K562 (cell line): ENCODE results near the gene ZNF35. TPM values are rescaled to one million over a fixed set of nuclear protein-coding genes. Genes with fewer than 3 reads are reported as not detected.

Experiments
- BRD4 ChIP-seq: fragments of 200-600 bp; sonication (generic); IDR thresholded peaks from 2 replicates; pipeline ENCODE4 v1.6.1; 2017; ENCODE audit warnings: inconsistent platforms
- C11orf30 ChIP-seq: fragments of 450-650 bp; IDR thresholded peaks from 2 replicates; pipeline ENCODE4 v1.6.1; 2016; ENCODE audit warnings: low read depth, mild to moderate bottlenecking
- CBX5 ChIP-seq: IDR thresholded peaks from 2 replicates; pipeline ENCODE4 v1.6.1; 2014; ENCODE audit warnings: low read depth, borderline replicate concordance
- CBX8 ChIP-seq: fragments of 200-600 bp; sonication (generic); IDR thresholded peaks from 2 replicates; pipeline ENCODE4 v1.6.1; 2012; ENCODE audit warnings: borderline replicate concordance, mixed run types, low read depth, mild to moderate bottlenecking, moderate library complexity, mixed read lengths, low read length, control low read depth, inconsistent platforms; ENCODE audit not compliant: poor library complexity, severe bottlenecking; ENCODE audit errors: extremely low read depth
- ELF2 ChIP-seq: fragments of 250-450 bp; sonication (Bioruptor Pico); IDR thresholded peaks from 2 replicates; pipeline ENCODE4 v1.5.0; 2021; ENCODE audit warnings: mild to moderate bottlenecking
- JUN ChIP-seq, 2 experiments: sonication (generic) in 1 of 2; formaldehyde crosslinking in 1 of 2; IDR thresholded peaks; 2 replicates each; pipeline versions ENCODE4 v1.6.1 to v1.8.0; 2012 to 2022; ENCODE audit warnings: borderline replicate concordance in 2 of 2, mild to moderate bottlenecking in 2 of 2, improper control_type of control experiment in 1 of 2, low read depth in 1 of 2, low read length in 1 of 2, missing genetic modification reagents in 1 of 2
- L3MBTL2 ChIP-seq: fragments of 450-650 bp; IDR thresholded peaks from 2 replicates; pipeline ENCODE4 v1.6.1; 2016; ENCODE audit warnings: mild to moderate bottlenecking, moderate library complexity
- MCM2 ChIP-seq: fragments of 450-650 bp; IDR thresholded peaks from 2 replicates; pipeline ENCODE4 v1.6.1; 2017; ENCODE audit warnings: low read depth, mild to moderate bottlenecking
- MIER1 ChIP-seq: fragments of 450-650 bp; IDR thresholded peaks from 2 replicates; pipeline ENCODE4 v1.6.1; 2016; ENCODE audit warnings: antibody characterized with exemption, mild to moderate bottlenecking, low read depth
- NCOA1 ChIP-seq: fragments of 450-650 bp; IDR thresholded peaks from 2 replicates; pipeline ENCODE4 v1.6.1; 2016; ENCODE audit warnings: low read depth
- NFE2L1 ChIP-seq: fragments of 450-650 bp; IDR thresholded peaks from 2 replicates; pipeline ENCODE4 v1.6.1; 2016; ENCODE audit warnings: missing genetic modification characterization, low read depth, mild to moderate bottlenecking, missing compliant biosample characterization, moderate library complexity, borderline replicate concordance
- PRMT5 ChIP-seq: sonication (generic); formaldehyde crosslinking; IDR thresholded peaks from 2 replicates; pipeline ENCODE4 v1.5.0; 2020; ENCODE audit warnings: missing genetic modification reagents
- PURB ChIP-seq: sonication (generic); formaldehyde crosslinking; IDR thresholded peaks from 2 replicates; pipeline ENCODE4 v1.9.0; 2021; ENCODE audit warnings: low read depth, mild to moderate bottlenecking, missing genetic modification reagents
- RBM22 ChIP-seq: fragments of 200-400 bp; formaldehyde crosslinking; IDR thresholded peaks from 2 replicates; pipeline ENCODE4 v1.6.1; 2018; ENCODE audit warnings: low read length, low read depth; ENCODE audit not compliant: poor library complexity, severe bottlenecking
- SMARCA5 ChIP-seq: fragments of 450-650 bp; IDR thresholded peaks from 2 replicates; pipeline ENCODE4 v1.6.1; 2016
- SMARCE1 ChIP-seq: fragments of 450-650 bp; IDR thresholded peaks from 2 replicates; pipeline ENCODE4 v1.7.1; 2016; ENCODE audit warnings: mild to moderate bottlenecking
- THRAP3 ChIP-seq: fragments of 450-650 bp; IDR thresholded peaks from 2 replicates; pipeline ENCODE4 v1.6.1; 2016; ENCODE audit warnings: mild to moderate bottlenecking, inconsistent platforms, borderline replicate concordance
- ZNF239 ChIP-seq: fragments of 250-450 bp; sonication (Bioruptor Pico); IDR thresholded peaks from 2 replicates; pipeline ENCODE4 v1.4.0; 2020; ENCODE audit warnings: mild to moderate bottlenecking
- polyA plus RNA-seq, 8 experiments: library from polyadenylated mRNA; depleted of rRNA in 4 of 8; stranded (reverse) in 5 of 8; unstranded in 3 of 8; fragments of >200 nt; fragmentation: Nextera tagmentation in 2 of 8; fragmentation: Illumina TruSeq in 1 of 8; extraction: Ambion mirVana in 2 of 8; extraction: Trizol in 1 of 8; gene quantifications; 2 replicates each; pipeline versions ENCODE4 v1.2.1 to v1.2.3, GENCODE V29; 2011 to 2014; ENCODE audit warnings: inconsistent platforms in 1 of 8, missing spikeins in 1 of 8
- total RNA-seq, 7 experiments: library from RNA; depleted of rRNA in 6 of 7; stranded (reverse); fragments of >200 nt in 6 of 7; fragmentation: Illumina TruSeq in 2 of 7; extraction: Trizol in 2 of 7; gene quantifications; 2 replicates each; pipeline versions ENCODE4 v1.2.1 to v1.2.3, GENCODE V29; 2011 to 2021; ENCODE audit warnings: low replicate concordance in 1 of 7
- TF ChIP-seq, protein P1 (sequence below): IDR thresholded peaks from 3 replicates; pipeline ENCODE4 v1.6.1; 2011; ENCODE audit warnings: borderline replicate concordance, mild to moderate bottlenecking; ENCODE audit not compliant: insufficient read length, insufficient read depth
- TF ChIP-seq, protein P2 (sequence below): fragments of 250-450 bp; sonication (Bioruptor Pico); IDR thresholded peaks from 2 replicates; pipeline ENCODE4 v1.8.0; 2021; ENCODE audit warnings: mild to moderate bottlenecking, moderate library complexity
- TF ChIP-seq, protein P3 (sequence below): IDR thresholded peaks from 2 replicates; pipeline ENCODE4 v1.6.1; 2014; ENCODE audit warnings: antibody characterized with exemption

The ZNF35 gene
- total and polyA plus RNA-seq, 9 of the 15 experiments (the other 6 are each of a cell fraction or from before 2014, with no cell fraction given) = 8.0 to 18.2 (median 14.8) TPM

DNA sequence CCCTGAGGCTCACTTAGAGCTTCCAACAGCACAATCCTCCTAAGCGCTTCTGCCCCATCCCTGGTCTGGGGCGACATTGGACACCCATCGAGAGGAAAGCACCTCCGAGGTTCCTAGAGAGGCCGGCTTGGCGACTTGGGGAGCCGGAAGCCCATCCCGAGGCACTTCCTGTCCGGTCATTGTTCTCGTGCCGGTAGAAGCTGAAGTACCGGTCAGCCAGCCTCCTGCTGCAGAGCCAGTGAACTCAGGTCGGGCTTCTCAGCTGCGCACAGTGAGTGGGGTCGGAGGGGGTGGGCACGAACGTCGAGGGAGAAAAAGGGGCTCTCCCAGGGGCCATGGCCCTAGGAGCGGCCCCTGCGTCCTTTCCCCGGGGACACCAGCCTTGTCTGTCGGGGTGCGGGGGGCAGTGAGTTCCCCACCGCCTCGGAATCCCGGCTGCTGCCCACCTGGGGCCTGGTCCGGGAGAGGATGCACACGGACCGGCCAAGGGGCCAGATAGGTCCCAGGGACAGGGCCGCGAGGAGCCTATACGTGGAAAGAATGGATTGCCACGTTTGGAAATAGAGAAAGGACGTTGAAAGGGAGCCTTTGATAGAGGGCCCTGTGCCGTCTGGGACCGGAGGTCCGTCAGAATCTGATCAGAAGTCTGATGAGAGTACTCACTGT lies at the start of gene ZNF35 (continued):
- TF ChIP-seq, protein P1, sequence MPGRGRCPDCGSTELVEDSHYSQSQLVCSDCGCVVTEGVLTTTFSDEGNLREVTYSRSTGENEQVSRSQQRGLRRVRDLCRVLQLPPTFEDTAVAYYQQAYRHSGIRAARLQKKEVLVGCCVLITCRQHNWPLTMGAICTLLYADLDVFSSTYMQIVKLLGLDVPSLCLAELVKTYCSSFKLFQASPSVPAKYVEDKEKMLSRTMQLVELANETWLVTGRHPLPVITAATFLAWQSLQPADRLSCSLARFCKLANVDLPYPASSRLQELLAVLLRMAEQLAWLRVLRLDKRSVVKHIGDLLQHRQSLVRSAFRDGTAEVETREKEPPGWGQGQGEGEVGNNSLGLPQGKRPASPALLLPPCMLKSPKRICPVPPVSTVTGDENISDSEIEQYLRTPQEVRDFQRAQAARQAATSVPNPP = no peak
- TF ChIP-seq MIER1 (0 out of 2 replicates have a peak, but pooled peaks have one; percentile 33), RBM22 (peak; percentile 51), NCOA1 (peak; percentile 87), SMARCE1 (no peak), ELF2 (CRISPR knock-in tag) (peak; percentile 63; the same call in 1 of the 2 replicates), ZNF239 (CRISPR knock-in tag) (no peak), L3MBTL2 (peak; percentile 75; the same call in 1 of the 2 replicates), PURB (CRISPR knock-in tag) (no peak), NFE2L1 (tag) (no peak), THRAP3 (no peak), CBX5 (no peak; the same call in 1 of the 2 replicates), C11orf30 (peak; percentile 92), PRMT5 (CRISPR knock-in tag) (no peak), JUN (IDR thresholded peaks at IDR 0.05; ENCODE audit: borderline replicate concordance, low read depth, low read length) (0 out of 2 replicates have a peak, but pooled peaks have one; percentile 22), JUN (CRISPR knock-in tag; IDR thresholded peaks at IDR 0.05; ENCODE audit: borderline replicate concordance) (no peak), CBX8 (no peak), SMARCA5 (no peak), MCM2 (no peak), BRD4 (0 out of 2 replicates have a peak, but pooled peaks have one; percentile 48)
- TF ChIP-seq, protein P2, sequence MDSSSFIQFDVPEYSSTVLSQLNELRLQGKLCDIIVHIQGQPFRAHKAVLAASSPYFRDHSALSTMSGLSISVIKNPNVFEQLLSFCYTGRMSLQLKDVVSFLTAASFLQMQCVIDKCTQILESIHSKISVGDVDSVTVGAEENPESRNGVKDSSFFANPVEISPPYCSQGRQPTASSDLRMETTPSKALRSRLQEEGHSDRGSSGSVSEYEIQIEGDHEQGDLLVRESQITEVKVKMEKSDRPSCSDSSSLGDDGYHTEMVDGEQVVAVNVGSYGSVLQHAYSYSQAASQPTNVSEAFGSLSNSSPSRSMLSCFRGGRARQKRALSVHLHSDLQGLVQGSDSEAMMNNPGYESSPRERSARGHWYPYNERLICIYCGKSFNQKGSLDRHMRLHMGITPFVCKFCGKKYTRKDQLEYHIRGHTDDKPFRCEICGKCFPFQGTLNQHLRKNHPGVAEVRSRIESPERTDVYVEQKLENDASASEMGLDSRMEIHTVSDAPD (CRISPR knock-in tag) = no peak
- TF ChIP-seq, protein P3, sequence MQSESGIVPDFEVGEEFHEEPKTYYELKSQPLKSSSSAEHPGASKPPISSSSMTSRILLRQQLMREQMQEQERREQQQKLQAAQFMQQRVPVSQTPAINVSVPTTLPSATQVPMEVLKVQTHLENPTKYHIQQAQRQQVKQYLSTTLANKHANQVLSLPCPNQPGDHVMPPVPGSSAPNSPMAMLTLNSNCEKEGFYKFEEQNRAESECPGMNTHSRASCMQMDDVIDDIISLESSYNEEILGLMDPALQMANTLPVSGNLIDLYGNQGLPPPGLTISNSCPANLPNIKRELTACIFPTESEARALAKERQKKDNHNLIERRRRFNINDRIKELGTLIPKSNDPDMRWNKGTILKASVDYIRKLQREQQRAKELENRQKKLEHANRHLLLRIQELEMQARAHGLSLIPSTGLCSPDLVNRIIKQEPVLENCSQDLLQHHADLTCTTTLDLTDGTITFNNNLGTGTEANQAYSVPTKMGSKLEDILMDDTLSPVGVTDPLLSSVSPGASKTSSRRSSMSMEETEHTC = no peak
